Activated naive CD4-positive, alpha-beta T cell treated with anti-CD3 and anti-CD28 coated beads, Interleukin-2, amount 10 ng/mL, durations not matched to agents 7 days and 5 days (primary cell): ENCODE data around the gene RABL3.
"Not testable (repeated sequence)": the region's sequence is repeated elsewhere in the genome, so short reads cannot be mapped to it uniquely, and the experiment has no call there.

Source experiments
- CTCF ChIA-PET: fragments of 350-600 bp; sonication (Branson Sonifier 250); formaldehyde crosslinking; loops from one replicate; lab custom pipeline; 2021; ENCODE audit warnings: antibody characterized with exemption; lab: Charles Lee
- DNase-seq: peaks from one replicate; pipeline ENCODE4 v3.0.0-alpha.2; 2020
- H3K27ac Mint-ChIP-seq: one replicate; pipeline ENCODE4 v1.8.0; 2021; ENCODE audit warnings: mild to moderate bottlenecking, moderate library complexity, mixed read lengths
- H3K27me3 Mint-ChIP-seq: one replicate; pipeline ENCODE4 v1.8.0; 2021; ENCODE audit warnings: mild to moderate bottlenecking, mixed read lengths
- H3K36me3 Mint-ChIP-seq: one replicate; pipeline ENCODE4 v1.8.0; 2021; ENCODE audit warnings: mixed read lengths
- H3K4me1 Mint-ChIP-seq: one replicate; pipeline ENCODE4 v1.8.0; 2021; ENCODE audit warnings: mixed read lengths
- H3K4me3 Mint-ChIP-seq: one replicate; pipeline ENCODE4 v1.8.0; 2021; ENCODE audit warnings: mild to moderate bottlenecking, moderate library complexity, mixed read lengths
- H3K9me3 Mint-ChIP-seq: one replicate; pipeline ENCODE4 v1.8.0; 2021; ENCODE audit warnings: mixed read lengths

RABL3 gene

DNA sequence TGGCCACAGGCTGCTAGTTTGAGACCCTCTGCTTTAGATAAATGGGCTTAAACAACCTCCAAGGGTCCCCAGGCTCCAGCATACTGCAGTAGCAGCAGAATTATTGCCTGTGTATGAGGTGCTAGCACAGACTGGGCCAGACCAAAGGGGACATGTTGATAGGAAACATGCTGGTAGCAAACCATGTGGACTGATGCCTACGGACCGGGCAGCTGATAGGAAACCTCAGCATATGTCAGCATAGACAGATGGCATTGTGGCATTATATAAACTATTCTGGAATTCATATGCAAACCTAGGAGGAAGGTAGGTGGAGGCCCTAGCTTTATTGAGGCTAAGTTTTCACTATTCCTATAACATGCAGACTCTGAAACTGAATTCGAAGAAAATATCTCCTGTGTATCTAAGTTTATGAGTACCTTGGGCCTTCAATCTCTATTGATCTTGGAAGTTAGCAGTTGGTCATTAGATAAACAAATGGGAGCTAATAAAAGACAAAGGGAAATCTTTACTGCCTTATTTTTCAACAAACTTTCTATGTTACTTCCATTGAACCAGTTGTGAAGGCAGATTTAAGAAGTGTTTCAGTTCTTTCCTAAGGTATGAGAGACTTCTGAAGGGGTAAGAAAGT is 58.5 kb downstream of the RABL3 start:
- Mint-ChIP-seq H3K27ac (no peak overlapping the region), H3K27me3 (peaks cover 4% of the 10 kb centered on the region), H3K9me3 (no peaks in the 10 kb centered on the region), H3K36me3 (peaks cover 4% of the 10 kb centered on the region), H3K4me1 (peaks cover 3% of the 10 kb centered on the region), H3K4me3 (no peak overlapping the region)
- CTCF ChIA-PET = no interaction called here
- no peak for DNase-seq

DNA sequence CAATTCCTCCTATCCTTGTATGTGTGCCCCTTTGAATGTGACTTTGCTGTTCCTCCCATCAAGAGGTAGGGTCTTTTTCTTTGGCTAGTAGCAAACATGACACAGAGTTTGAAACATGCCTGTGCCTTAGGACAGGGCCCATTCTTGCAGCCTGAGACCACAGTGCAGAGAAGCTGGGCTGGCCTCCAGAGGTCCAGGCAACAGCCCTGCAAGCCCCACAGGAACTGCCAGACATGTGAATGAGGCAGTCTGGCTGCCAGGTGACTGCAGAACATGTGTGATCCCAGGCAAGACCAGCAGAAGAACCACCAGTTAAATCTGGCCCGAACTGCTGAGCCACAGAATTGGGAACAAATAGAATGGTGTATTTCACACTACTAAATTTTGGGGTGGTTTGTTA is 59.1 kb downstream of the RABL3 start:
- Mint-ChIP-seq H3K4me3 (no peak overlapping the region), H3K9me3 (peaks cover 2% of the 10 kb centered on the region), H3K36me3 (peaks cover 2% of the 10 kb centered on the region), H3K4me1 (peaks cover 7% of the 10 kb centered on the region), H3K27ac (no peak overlapping the region), H3K27me3 (peaks cover 4% of the 10 kb centered on the region)
- CTCF ChIA-PET = no interaction called here
- no peak for DNase-seq

DNA sequence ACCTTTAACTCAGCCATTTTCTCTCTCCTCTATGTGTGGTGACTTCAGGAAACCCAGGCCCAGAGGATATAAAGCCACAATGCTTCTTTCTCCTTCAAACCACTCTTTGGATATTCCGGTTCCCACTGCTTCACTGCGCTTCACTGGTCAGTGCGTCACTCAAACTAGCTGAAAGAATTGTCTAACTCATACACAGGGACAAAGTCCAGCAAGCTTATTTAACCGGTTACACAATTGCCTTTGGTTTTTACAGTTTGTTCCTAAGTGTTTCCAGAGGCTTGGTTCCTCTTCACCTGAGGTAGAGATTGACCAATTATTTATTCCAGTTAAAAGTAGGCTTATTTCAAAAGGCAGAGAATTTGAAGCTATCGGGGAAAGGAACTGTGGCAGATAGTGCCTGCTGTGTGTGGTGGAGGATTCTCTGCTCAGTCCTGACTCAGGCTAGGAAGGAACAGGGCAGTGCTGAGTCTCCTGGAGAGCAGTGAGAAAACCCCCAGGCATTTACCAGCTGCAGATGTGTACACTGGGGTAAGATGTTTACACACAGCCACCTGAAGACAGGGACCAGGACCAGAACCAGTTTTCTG is 60.1 kb downstream of the RABL3 start, which contains the start of gene HGD:
Gene HGD, minus strand, starts transcription at position 145 of the 587 bp plus-strand sequence. Its CDS starts 128 bp downstream, at position 17.
- peaks cover 5% of the 10 kb centered on the region for H3K9me3 Mint-ChIP-seq
- no peak within 1 kb of the TSS for H3K4me3 Mint-ChIP-seq
- peaks cover 3% of the 10 kb centered on the region for H3K36me3 Mint-ChIP-seq
- DNase-seq = no peak
- CTCF ChIA-PET = no interaction called here
- H3K27ac Mint-ChIP-seq = no peak within 1 kb of the TSS
- peaks cover 4% of the 10 kb centered on the region for H3K27me3 Mint-ChIP-seq
- peaks cover 7% of the 10 kb centered on the region for H3K4me1 Mint-ChIP-seq

DNA sequence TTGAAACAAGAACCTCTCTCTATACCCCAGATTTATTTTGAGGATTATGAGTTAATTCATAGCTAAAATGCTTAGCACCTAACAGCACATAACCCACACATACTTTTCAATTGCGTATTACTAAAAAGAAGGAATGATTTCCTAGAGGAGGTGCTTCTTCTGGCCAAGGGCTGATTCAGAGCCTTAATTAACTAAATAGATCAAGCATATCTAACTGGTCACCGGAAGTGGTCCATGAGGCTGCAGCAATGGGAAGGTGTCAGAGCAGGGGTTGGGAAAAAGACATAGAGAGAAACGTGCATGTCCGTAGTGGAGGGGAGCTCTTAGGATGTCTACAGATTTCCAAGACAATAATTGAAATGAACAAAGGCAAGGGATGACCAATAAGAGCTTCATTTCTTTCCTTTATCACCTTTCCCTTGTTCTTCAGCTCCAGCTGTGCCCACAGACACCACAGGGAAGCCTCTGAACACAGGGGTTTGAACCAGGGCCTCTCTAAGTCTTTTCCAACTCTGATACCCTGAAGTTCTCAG is 60.7 kb downstream of the RABL3 start:
- H3K27me3 Mint-ChIP-seq = peaks cover 4% of the 10 kb centered on the region
- no peak overlapping the region for H3K27ac Mint-ChIP-seq
- no peak overlapping the region for H3K4me3 Mint-ChIP-seq

DNA sequence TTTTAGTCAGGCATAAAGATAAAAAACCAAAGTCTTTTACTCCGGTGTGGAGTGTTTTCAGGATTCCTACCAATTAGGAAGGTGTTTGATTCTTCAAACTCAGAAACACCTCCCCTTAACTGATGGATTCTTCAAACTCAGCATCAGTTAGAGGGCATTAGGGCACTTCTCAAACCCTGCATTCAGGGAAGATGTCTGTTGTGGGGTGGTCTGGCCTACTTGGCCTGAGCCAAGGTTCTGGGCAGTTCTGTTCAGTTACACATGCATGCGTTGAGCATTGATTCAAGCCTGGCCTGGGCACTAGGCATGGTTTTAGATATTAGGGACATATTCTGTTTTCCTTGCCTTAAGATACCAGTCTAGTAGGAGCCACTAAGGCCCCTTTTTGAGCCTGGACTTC is 61.3 kb downstream of the RABL3 start:
- Mint-ChIP-seq H3K27ac (no peak overlapping the region), H3K4me1 (peaks cover 7% of the 10 kb centered on the region), H3K9me3 (peaks cover 7% of the 10 kb centered on the region), H3K27me3 (peaks cover 5% of the 10 kb centered on the region), H3K4me3 (no peak overlapping the region), H3K36me3 (peaks cover 3% of the 10 kb centered on the region)
- CTCF ChIA-PET = no interaction called here
- no peak for DNase-seq

More for the DNA sequence above, 60.7 kb downstream of the RABL3 start:
- no peak for DNase-seq
- Mint-ChIP-seq H3K4me1 (peaks cover 7% of the 10 kb centered on the region), H3K9me3 (peaks cover 5% of the 10 kb centered on the region), H3K36me3 (peaks cover 3% of the 10 kb centered on the region)
- CTCF ChIA-PET = no interaction called here

GRCh38 chr3:120680193-120680894 is 62.0 kb downstream of the RABL3 start:
- peaks cover 7% of the 10 kb centered on the region for H3K9me3 Mint-ChIP-seq
- H3K4me1 Mint-ChIP-seq = peaks cover 7% of the 10 kb centered on the region
- DNase-seq = no peak
- no peak overlapping the region for H3K27ac Mint-ChIP-seq
- H3K4me3 Mint-ChIP-seq = no peak overlapping the region
- peaks cover 3% of the 10 kb centered on the region for H3K36me3 Mint-ChIP-seq
- peaks cover 7% of the 10 kb centered on the region for H3K27me3 Mint-ChIP-seq
- CTCF ChIA-PET = no interaction called here

DNA sequence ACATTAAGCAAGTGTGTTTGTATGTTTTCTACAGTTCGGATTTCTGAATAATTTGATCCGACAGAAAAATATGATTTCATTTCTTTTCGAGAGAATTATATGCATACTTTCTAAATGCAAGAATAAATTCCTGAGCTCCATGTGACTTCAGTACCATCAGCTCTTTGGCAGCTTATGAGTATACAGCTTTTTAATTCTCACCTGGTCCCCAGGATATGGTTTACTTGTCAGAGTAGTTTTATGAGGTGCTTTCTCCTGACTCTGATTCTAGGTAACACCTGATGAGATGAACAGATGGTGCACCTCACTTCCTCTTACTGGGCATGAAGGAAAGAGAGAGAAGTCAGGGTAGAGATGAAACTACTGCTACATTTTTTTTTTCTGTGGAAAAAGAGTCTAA is 63.3 kb downstream of the RABL3 start:
- Mint-ChIP-seq H3K27me3 (peaks cover 7% of the 10 kb centered on the region), H3K27ac (no peak overlapping the region), H3K9me3 (peaks cover 7% of the 10 kb centered on the region), H3K4me3 (no peak overlapping the region), H3K36me3 (peaks cover 2% of the 10 kb centered on the region), H3K4me1 (peaks cover 7% of the 10 kb centered on the region)
- CTCF ChIA-PET = no interaction called here
- no peak for DNase-seq

DNA sequence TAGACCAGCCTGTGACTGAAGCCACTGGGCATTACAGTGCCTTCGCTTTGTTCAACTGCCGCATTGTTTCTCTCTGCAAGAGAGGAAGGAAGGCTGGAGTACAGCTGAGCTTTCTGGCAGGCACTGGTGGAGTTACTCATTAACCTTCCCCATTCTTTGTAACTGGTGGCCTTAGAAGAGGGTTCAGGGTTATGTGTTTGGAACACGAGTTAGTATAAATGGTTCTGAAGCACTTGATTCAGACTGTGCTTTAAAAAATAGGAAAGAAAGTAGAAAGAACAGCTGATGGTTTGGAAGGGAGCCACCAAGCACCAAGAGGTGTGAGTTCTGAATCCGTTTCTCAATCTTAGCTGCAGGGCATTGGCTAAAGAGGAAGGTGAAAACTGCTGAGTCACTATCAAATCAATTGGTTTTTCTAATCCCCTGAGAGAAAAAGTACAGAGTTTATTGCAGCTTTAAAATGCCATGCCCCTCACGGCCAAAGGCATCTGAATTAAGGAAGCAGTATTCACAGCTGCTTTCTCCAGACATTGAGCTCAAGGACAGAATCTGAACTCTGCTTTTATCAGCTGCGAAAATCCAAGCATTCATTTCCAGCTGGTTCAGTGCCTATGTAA is 63.9 kb downstream of the RABL3 start:
- Mint-ChIP-seq H3K4me3 (no peak overlapping the region), H3K27me3 (peaks cover 7% of the 10 kb centered on the region), H3K9me3 (peaks cover 7% of the 10 kb centered on the region), H3K36me3 (peaks cover 2% of the 10 kb centered on the region), H3K27ac (no peak overlapping the region), H3K4me1 (peaks cover 7% of the 10 kb centered on the region)
- CTCF ChIA-PET = no interaction called here
- no peak for DNase-seq

DNA sequence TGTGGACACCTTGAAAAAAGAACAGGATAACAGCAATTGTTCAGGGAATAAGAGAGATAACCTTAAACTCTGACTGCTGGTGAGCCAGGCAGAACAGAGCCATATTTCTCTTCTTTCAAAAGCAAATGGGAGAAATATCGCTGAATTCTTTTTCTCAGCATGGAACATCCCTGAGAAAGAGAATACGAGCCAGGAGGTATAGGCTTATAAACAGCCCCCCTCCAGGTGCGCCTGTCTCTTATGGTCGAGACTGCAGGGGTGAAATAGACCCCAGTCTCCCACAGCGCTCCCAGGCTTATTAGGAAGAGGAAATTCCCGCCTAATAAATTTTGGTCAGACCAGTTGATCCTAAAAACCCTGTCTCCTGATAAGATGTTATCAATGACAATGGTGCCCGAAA is 65.1 kb downstream of the RABL3 start:
- H3K9me3 Mint-ChIP-seq, CTCF ChIA-PET, H3K36me3 Mint-ChIP-seq, H3K4me3 Mint-ChIP-seq, H3K27me3 Mint-ChIP-seq, H3K4me1 Mint-ChIP-seq, DNase-seq, H3K27ac Mint-ChIP-seq: not testable (repeated sequence)

GRCh38 chr3:120673116-120673515 is 69.2 kb downstream of the RABL3 start:
- Mint-ChIP-seq H3K36me3 (peaks cover 2% of the 10 kb centered on the region), H3K27me3 (peaks cover 4% of the 10 kb centered on the region)
- CTCF ChIA-PET = no interaction called here

GRCh38 chr3:120670576-120670975 is 71.7 kb downstream of the RABL3 start:
- no peaks in the 10 kb centered on the region for H3K9me3 Mint-ChIP-seq
- no peaks in the 10 kb centered on the region for H3K36me3 Mint-ChIP-seq
- no peaks in the 10 kb centered on the region for H3K4me1 Mint-ChIP-seq
- H3K27ac Mint-ChIP-seq = no peak overlapping the region
- H3K4me3 Mint-ChIP-seq = no peak overlapping the region
- CTCF ChIA-PET = no interaction called here
- H3K27me3 Mint-ChIP-seq = no peaks in the 10 kb centered on the region
- DNase-seq = no peak

More at GRCh38 chr3:120673116-120673515, 69.2 kb downstream of the RABL3 start:
- peaks cover 5% of the 10 kb centered on the region for H3K9me3 Mint-ChIP-seq
- no peak overlapping the region for H3K27ac Mint-ChIP-seq
- no peak overlapping the region for H3K4me3 Mint-ChIP-seq
- no peaks in the 10 kb centered on the region for H3K4me1 Mint-ChIP-seq
- no peak for DNase-seq

GRCh38 chr3:120664926-120665325 is 77.4 kb downstream of the RABL3 start:
- no peak overlapping the region for H3K27ac Mint-ChIP-seq
- no peaks in the 10 kb centered on the region for H3K9me3 Mint-ChIP-seq
- no peak for DNase-seq
- H3K27me3 Mint-ChIP-seq = peaks cover 15% of the 10 kb centered on the region
- H3K4me1 Mint-ChIP-seq = no peaks in the 10 kb centered on the region
- CTCF ChIA-PET = no interaction called here
- no peaks in the 10 kb centered on the region for H3K36me3 Mint-ChIP-seq
- H3K4me3 Mint-ChIP-seq = no peak overlapping the region

GRCh38 chr3:120661945-120662344 is 80.4 kb downstream of the RABL3 start:
- H3K27me3 Mint-ChIP-seq = peaks cover 15% of the 10 kb centered on the region
- H3K4me3 Mint-ChIP-seq = no peak overlapping the region
- H3K36me3 Mint-ChIP-seq = no peaks in the 10 kb centered on the region
- no peaks in the 10 kb centered on the region for H3K4me1 Mint-ChIP-seq
- CTCF ChIA-PET = no interaction called here
- no peak overlapping the region for H3K27ac Mint-ChIP-seq
- no peaks in the 10 kb centered on the region for H3K9me3 Mint-ChIP-seq
- no peak for DNase-seq

DNA sequence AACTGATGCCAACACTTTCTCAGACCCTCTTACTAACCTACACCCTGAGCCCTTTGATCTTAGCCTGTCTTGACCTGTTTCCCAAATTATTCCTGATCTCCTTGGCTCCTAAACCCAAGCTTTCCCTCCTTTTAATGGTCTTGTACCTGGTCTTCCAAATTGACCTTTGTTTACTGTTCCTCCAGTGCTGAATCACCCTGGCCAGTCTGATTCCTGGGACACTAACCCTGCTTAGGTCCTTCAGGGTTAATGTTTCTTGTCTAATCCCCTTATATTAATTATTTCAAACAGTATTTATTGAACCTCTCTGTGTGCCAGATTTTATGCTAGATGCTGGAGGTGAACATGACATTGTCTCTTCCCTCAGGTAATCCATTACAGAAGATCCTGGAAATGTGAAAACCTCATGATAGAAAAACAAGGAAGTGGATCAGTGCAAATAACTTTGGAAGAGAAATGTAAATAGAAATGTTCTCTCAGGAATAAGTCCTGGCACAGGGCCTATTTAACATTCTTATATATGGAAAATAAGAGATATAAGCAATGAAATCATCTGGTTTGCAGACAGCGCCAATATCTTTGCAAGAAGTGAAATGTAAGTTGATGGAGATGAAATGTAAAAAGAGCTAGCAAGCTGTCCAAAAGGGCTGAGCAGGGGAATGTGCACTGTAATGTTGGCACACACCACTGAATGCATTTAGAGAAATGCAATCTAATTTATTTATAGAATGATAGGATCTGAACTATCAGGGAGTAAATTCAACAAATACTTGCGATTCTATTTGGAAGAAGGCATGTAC is 81.0 kb downstream of the RABL3 start:
- no peak overlapping the region for H3K27ac Mint-ChIP-seq
- H3K9me3 Mint-ChIP-seq = no peaks in the 10 kb centered on the region
- CTCF ChIA-PET = no interaction called here
- H3K27me3 Mint-ChIP-seq = peaks cover 15% of the 10 kb centered on the region
- no peaks in the 10 kb centered on the region for H3K4me1 Mint-ChIP-seq
- no peak overlapping the region for H3K4me3 Mint-ChIP-seq
- no peaks in the 10 kb centered on the region for H3K36me3 Mint-ChIP-seq
- DNase-seq = no peak
